Measurements from ENCODE around the gene JCAD. TPM values are rescaled to one million over a fixed set of nuclear protein-coding genes. Genes with fewer than 3 reads are reported as not detected.

Gene JCAD
- total and polyA plus RNA-seq, 9 of the 15 experiments (the other 6 are each of a cell fraction or from before 2014, with no cell fraction given), result not detected

GRCh38 chr10:30062582-30062981 is 3.2 kb upstream of the JCAD start:
- Histone ChIP-seq H3K27ac (ENCODE audit: extremely low read depth, low read depth, low read length) (no peak overlapping the region), H3K36me3 (ENCODE audit: control insufficient read depth, insufficient read depth, low read length) (no peaks in the 10 kb centered on the region), H3K79me2 (ENCODE audit: control insufficient read depth, insufficient read depth, low read length) (no peaks in the 10 kb centered on the region), H3K9ac (ENCODE audit: insufficient read depth in 1 of 2, low read depth in 2 of 2, low read length in 2 of 2) (no peak overlapping the region), H3K9me3 (replicated peaks; ENCODE audit: control insufficient read depth, insufficient read depth, low read depth, low read length) (no peaks in the 10 kb centered on the region), H3K4me3 (no peak overlapping the region), H4K20me1 (replicated peaks; ENCODE audit: control insufficient read depth, insufficient read depth, low read length) (peaks cover 6% of the 10 kb centered on the region; the same call in 1 of the 2 replicates), H3K4me1 (replicated peaks in 1 of 2; ENCODE audit: control insufficient read depth in 2 of 2, insufficient read depth in 2 of 2, low read length in 2 of 2) (peaks cover 0 to 10% of the 10 kb centered on the region in 2 experiments; a peak in 2 of 5 replicates), H3K27me3 (ENCODE audit: control insufficient read depth in 2 of 2, insufficient read depth in 2 of 2, low read length in 2 of 2) (peaks cover 10 to 26% of the 10 kb centered on the region in 2 experiments; a peak in 4 of 5 replicates), H3K4me2 (ENCODE audit: insufficient read depth, low read length) (no peak overlapping the region), H2AFZ (ENCODE audit: low read depth, low read length) (no peak overlapping the region), H3K9me1 (ENCODE audit: control insufficient read depth, insufficient read depth, low read length) (no peaks in the 10 kb centered on the region)
- in situ Hi-C loops (cut with MboI), result no loop called here
- POLR2A ChIA-PET, result no interaction called here
- ATAC-seq (no peak), DNase-seq (ENCODE audit: extremely low read depth in 1 of 4, low spot score in 3 of 4) (no peak), FAIRE-seq (no peak)
- no TSS peak for BruUV-seq (replicated peaks)
- CTCF ChIA-PET (ENCODE audit: low intra/inter-chr PET ratio), result no interaction called here
- TF ChIP-seq ZBTB7A (IDR thresholded peaks at IDR 0.05; ENCODE audit: borderline replicate concordance, control insufficient read depth, low read depth, low read length) (no peak), ATF1 (CRISPR knock-in tag; IDR thresholded peaks at IDR 0.05) (no peak), ATF1 (tag; IDR thresholded peaks at IDR 0.05) (no peak), ARID2 (IDR thresholded peaks at IDR 0.05) (no peak), CBFA2T2 (conservative IDR thresholded peaks at IDR 0.05) (no peak), TAF7 (tag; IDR thresholded peaks at IDR 0.05) (no peak), ZBTB2 (IDR thresholded peaks at IDR 0.05) (no peak), ZBTB26 (CRISPR knock-in tag; IDR thresholded peaks at IDR 0.05) (no peak), TOE1 (IDR thresholded peaks at IDR 0.05; ENCODE audit: borderline replicate concordance) (no peak), TOE1 (CRISPR knock-in tag; IDR thresholded peaks at IDR 0.05; ENCODE audit: borderline replicate concordance, low read depth) (no peak), ZFP30 (CRISPR knock-in tag; IDR thresholded peaks at IDR 0.05; ENCODE audit: borderline replicate concordance) (no peak), YBX1 (IDR thresholded peaks at IDR 0.05) (no peak), NELFE (IDR thresholded peaks at IDR 0.05; ENCODE audit: insufficient read depth, insufficient read length) (no peak), THAP12 (CRISPR knock-in tag; IDR thresholded peaks at IDR 0.05) (no peak)
- TF ChIP-seq, protein P1, sequence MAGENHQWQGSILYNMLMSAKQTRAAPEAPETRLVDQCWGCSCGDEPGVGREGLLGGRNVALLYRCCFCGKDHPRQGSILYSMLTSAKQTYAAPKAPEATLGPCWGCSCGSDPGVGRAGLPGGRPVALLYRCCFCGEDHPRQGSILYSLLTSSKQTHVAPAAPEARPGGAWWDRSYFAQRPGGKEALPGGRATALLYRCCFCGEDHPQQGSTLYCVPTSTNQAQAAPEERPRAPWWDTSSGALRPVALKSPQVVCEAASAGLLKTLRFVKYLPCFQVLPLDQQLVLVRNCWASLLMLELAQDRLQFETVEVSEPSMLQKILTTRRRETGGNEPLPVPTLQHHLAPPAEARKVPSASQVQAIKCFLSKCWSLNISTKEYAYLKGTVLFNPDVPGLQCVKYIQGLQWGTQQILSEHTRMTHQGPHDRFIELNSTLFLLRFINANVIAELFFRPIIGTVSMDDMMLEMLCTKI (IDR thresholded peaks at IDR 0.05; ENCODE audit: partially characterized antibody), result no peak
- TF ChIP-seq, protein P2, sequence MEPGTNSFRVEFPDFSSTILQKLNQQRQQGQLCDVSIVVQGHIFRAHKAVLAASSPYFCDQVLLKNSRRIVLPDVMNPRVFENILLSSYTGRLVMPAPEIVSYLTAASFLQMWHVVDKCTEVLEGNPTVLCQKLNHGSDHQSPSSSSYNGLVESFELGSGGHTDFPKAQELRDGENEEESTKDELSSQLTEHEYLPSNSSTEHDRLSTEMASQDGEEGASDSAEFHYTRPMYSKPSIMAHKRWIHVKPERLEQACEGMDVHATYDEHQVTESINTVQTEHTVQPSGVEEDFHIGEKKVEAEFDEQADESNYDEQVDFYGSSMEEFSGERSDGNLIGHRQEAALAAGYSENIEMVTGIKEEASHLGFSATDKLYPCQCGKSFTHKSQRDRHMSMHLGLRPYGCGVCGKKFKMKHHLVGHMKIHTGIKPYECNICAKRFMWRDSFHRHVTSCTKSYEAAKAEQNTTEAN (CRISPR knock-in tag; IDR thresholded peaks at IDR 0.05), result no peak
- WGBS (ENCODE audit: insufficient coverage, low coverage, missing lambda C conversion rate), result 20% methylated on average over 8 of the region's 8 CpGs
- intact Hi-C loops (cut with micrococcal nuclease), result no loop called here

Data from K562 (cell line).